Measurements from ENCODE around the gene FLNA. TPM values are rescaled to one million over a fixed set of nuclear protein-coding genes. Genes with fewer than 3 reads are reported as not detected.
"Not testable (repeated sequence)": the region's sequence is repeated elsewhere in the genome, so short reads cannot be mapped to it uniquely, and the experiment has no call there.

The FLNA gene
- 1,245 and 1,271 TPM in 2 replicates for total RNA-seq

- intact Hi-C loops (cut with micrococcal nuclease): no loop called here
Observed at GRCh38 chrX:154374313-154375155, at the start of gene FLNA. Gene FLNA (minus strand): TSS chrX:154374634. CDS start chrX:154371245, 3,389 bp downstream.

- intact Hi-C loops (cut with micrococcal nuclease): no loop called here
Observed at GRCh38 chrX:154420402-154420756, 45.9 kb upstream of the FLNA start.

GRCh38 chrX:154419688-154420401 is 45.4 kb upstream of the FLNA start:
- intact Hi-C loops (cut with micrococcal nuclease): no loop called here

- intact Hi-C loops (cut with micrococcal nuclease): no loop called here
Observed at GRCh38 chrX:154419189-154419588, 44.8 kb upstream of the FLNA start.

- intact Hi-C loops (cut with micrococcal nuclease): no loop called here
Observed at GRCh38 chrX:154417157-154417556, 42.7 kb upstream of the FLNA start.

GRCh38 chrX:154413142-154413541 is 38.7 kb upstream of the FLNA start:
- intact Hi-C loops (cut with micrococcal nuclease): loop anchor here (2.0 to 5.0 kb wide), 2 partner anchors 64 to 104 kb away; partner anchors contain the start of genes FAM3A and LAGE3

GRCh38 chrX:154412468-154412867 is 38.0 kb upstream of the FLNA start:
- intact Hi-C loops (cut with micrococcal nuclease): loop anchor here (1.0 to 5.0 kb wide), 3 partner anchors 16 to 104 kb away; partner anchors contain the start of genes ATP6AP1, FAM3A and LAGE3

GRCh38 chrX:154411981-154412340 is 37.5 kb upstream of the FLNA start:
- intact Hi-C loops (cut with micrococcal nuclease): loop anchor here (1.0 to 5.0 kb wide), 3 partner anchors 16 to 105 kb away; partner anchors contain the start of genes ATP6AP1, FAM3A and LAGE3

GRCh38 chrX:154409222-154409871 is 34.9 kb upstream of the FLNA start, which contains the start of gene DNASE1L1:
Gene DNASE1L1 (minus strand): TSS chrX:154409254. CDS start chrX:154405568, 3,686 bp downstream.
- intact Hi-C loops (cut with micrococcal nuclease): no loop called here

GRCh38 chrX:154408659-154409221 is 34.3 kb upstream of the FLNA start:
- intact Hi-C loops (cut with micrococcal nuclease): no loop called here

- intact Hi-C loops (cut with micrococcal nuclease): no loop called here
Observed at GRCh38 chrX:154404625-154405192, 30.3 kb upstream of the FLNA start.

GRCh38 chrX:154403858-154404257 is 29.4 kb upstream of the FLNA start:
- intact Hi-C loops (cut with micrococcal nuclease): no loop called here

- intact Hi-C loops (cut with micrococcal nuclease): no loop called here
Observed at GRCh38 chrX:154403192-154403591, 28.8 kb upstream of the FLNA start.

GRCh38 chrX:154402622-154403127 is 28.2 kb upstream of the FLNA start:
- intact Hi-C loops (cut with micrococcal nuclease): no loop called here

- intact Hi-C loops (cut with micrococcal nuclease): no loop called here
Observed at GRCh38 chrX:154401918-154402621, 27.6 kb upstream of the FLNA start.

GRCh38 chrX:154401045-154401799 is 26.8 kb upstream of the FLNA start:
- intact Hi-C loops (cut with micrococcal nuclease): no loop called here

- intact Hi-C loops (cut with micrococcal nuclease): not testable (repeated sequence)
Observed at GRCh38 chrX:154400369-154400817, 26.0 kb upstream of the FLNA start.

- intact Hi-C loops (cut with micrococcal nuclease): loop anchor here (5.0 kb wide), 3 partner anchors 38 to 118 kb away; partner anchors contain the start of genes FAM3A, GDI1 and SLC10A3
Observed at GRCh38 chrX:154399527-154400368, 25.3 kb upstream of the FLNA start.

Data from T-helper 2 cell treated with Interferon-gamma antibody and Interleukin-4, amounts not matched to agents 100 ng/mL and 5 ng/mL, for 36 hours (primary cell).